DND-41 (cell line): Measurements from ENCODE around the gene JDP2.

Experiments used
- CTCF ChIP-seq: IDR thresholded peaks from 2 replicates; pipeline ENCODE4 v1.5.1; 2012; ENCODE audit warnings: borderline replicate concordance, low read length, moderate library complexity, mild to moderate bottlenecking; ENCODE audit not compliant: poor library complexity, severe bottlenecking; ENCODE audit errors: extremely low read depth
- EZH2 ChIP-seq: IDR thresholded peaks from 3 replicates; pipeline ENCODE4 v1.6.1; 2012; ENCODE audit warnings: borderline replicate concordance, low read depth, mild to moderate bottlenecking, moderate library complexity, low read length, inconsistent platforms; ENCODE audit not compliant: severe bottlenecking

- TF ChIP-seq CTCF (no peak), EZH2 (no peak)
These were observed 73.3 kb downstream of the JDP2 start for GRCh38 chr14:75501080-75501479.
